Stimulated activated CD4-positive, alpha-beta T cell treated with anti-CD3 and anti-CD28 coated beads, Interleukin-2, amount 100 ng/mL, for 24 hours (primary cell): Measurements from ENCODE around the gene GABRA4.

Source experiments
- DNase-seq, 2 donors: peaks; one replicate each; pipeline ENCODE4 v3.0.0-alpha.2; 2020

The GABRA4 gene

DNA sequence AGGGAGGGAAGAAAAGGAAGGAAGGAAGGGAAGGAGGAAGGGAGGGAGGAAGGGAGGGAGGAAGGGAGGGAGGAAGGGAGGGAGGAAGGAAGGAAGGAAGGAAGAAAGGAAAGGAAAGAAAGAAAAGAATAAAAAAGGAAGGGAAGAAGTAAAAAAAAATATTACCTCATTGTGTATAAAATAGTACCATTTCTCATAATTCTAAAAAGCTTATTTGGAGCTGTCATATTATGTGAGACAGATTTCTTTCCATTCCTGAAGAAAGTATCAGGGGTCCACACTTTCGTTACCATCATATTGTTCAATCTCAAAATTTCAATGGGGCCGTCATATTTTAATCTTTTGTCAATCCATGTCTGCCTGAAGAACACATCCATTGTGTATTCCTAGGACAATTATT, 16.1 kb downstream of the GABRA4 start:
- no peak for DNase-seq

- DNase-seq: no peak
Measured at GRCh38 chr4:46975812-46976553, 17.4 kb downstream of the GABRA4 start.

- no peak for DNase-seq
Measured at GRCh38 chr4:46974891-46975543, 18.4 kb downstream of the GABRA4 start.

DNA sequence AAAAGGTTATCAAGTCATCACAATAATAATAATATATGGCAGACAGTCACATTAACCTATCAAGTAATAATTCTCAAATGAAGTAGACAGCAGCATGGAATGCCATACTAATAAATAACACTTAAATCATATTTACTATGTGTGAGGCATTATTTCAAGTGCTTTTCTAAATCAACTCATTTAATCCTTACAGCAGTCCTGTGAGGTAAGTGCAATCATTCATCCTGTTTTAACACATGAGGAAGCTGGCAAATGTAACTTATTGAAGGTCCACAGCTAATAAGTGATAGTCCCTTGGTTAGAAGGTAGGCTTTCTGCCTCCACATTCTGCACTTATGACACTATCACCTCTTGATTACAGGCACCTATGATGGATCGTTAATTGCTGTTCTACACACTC, 24.5 kb downstream of the GABRA4 start:
- no peak for DNase-seq

- no peak for DNase-seq
Measured at GRCh38 chr4:46967631-46968030, 25.8 kb downstream of the GABRA4 start.

DNA sequence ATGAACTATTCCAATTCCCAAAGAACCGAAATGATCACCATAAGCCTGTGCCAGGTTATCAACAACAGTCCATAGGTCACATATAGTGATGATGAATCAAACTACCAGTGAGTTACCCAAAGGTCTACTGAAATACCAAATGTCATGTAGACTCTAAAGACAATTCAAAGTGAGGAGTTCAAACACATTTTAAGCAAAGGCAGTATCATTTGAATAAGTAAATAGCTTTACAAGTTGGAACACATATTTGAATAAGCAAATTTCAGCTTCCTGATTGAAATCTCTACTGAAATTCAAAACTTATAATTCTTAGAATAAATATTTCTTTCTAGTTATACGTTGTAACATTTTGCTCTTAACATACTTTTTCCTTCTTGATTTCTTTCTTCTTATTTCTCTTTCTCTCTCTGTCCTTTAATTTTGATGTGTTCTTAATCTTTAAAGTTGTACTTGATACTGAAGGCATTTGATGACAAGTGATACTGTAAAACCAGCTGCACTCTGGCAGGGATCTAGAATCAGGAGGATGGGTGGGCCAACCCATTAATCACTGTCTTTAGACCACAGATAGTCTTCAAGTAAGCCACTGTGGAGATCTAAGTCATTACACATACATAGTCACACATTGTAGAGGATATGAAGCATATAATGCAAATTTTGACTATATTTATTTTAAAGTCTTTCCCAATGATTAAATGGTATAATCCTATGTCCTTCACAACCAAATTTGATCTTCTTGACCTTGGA, 34.5 kb downstream of the GABRA4 start:
- no peak for DNase-seq

GRCh38 chr4:46956451-46956850, 36.9 kb downstream of the GABRA4 start:
- no peak for DNase-seq

DNA sequence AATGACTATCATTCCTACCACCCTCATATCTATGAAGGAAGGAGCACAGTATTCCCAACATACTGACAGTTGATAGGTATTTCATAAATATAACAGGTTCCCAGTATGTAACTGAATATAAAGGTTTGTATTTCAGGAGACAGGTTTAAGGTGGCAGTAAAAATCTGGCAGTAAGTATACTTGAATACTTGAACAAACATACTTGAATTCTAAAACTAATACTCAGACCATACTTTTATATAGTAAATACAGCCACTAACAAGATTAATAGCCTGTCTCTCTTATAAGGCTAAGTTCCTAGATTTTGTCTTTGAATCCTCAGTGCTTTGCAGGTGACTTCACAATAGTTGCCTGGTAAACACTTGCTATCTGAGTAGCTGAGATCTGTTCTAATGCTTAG, 37.8 kb downstream of the GABRA4 start:
- DNase-seq: no peak

GRCh38 chr4:46954643-46955042, 38.7 kb downstream of the GABRA4 start:
- no peak for DNase-seq

DNA sequence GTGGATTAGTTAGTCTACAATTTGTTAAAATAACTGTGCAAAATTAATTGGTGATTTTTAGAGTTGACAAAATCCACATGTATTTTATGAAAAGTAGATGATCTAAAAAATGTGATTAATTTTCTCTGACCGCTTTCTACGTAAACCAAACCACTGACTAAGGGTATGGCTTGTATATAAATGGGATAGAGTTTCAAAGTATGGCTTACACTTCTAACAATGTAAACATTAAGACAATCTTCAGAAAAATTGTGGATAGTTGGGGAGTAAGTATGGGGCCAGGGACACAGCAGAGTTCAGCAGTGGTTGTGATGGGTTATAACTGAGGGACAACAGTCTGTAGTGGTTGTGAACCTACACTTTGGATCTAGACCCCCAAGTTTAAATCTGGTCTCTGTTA, 39.8 kb downstream of the GABRA4 start:
- no peak for DNase-seq

- DNase-seq: no peak
Measured at GRCh38 chr4:46952451-46952850, 40.9 kb downstream of the GABRA4 start.

GRCh38 chr4:46950826-46951225, 42.6 kb downstream of the GABRA4 start:
- no peak for DNase-seq

DNA sequence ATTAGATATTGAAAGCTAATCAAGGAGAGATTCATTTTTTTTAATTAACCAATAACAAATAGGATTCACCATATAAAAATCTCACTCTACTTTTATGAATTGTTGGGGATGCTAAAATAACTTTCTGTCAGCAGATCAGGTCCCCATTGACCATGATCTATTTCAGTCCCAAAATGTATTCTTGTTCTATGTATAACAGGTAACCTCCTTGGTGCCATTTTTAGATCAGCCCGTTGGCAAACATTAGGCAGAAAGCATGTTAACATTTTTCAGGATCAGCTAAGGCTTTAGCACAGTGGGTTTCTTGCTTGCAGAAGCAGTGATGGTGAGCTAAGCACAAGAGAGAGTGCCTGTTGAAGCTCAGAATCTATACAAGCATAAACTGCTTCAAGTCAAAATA, 43.6 kb downstream of the GABRA4 start:
- no peak for DNase-seq

DNA sequence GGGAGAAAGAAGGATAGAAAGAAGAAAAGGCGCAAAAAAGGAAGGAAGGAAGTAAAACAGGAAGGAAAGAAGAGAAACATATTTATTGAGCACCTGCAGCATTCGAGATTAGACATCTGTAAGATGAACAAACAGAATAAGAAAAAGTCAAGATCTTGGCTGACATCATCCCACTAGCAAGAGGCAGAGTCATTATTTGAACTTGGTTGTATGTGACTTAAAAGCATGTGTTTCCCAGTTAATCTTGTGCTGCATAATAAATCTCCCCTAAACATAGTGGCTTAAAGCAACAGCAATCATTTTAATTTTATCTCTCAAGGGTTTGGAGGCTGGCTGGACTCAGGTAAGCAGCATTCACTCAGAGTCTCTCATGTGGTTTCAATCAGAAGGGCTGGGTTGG, 45.8 kb downstream of the GABRA4 start:
- no peak for DNase-seq

- no peak for DNase-seq
Measured at GRCh38 chr4:46946919-46947536, 46.4 kb downstream of the GABRA4 start.

DNA sequence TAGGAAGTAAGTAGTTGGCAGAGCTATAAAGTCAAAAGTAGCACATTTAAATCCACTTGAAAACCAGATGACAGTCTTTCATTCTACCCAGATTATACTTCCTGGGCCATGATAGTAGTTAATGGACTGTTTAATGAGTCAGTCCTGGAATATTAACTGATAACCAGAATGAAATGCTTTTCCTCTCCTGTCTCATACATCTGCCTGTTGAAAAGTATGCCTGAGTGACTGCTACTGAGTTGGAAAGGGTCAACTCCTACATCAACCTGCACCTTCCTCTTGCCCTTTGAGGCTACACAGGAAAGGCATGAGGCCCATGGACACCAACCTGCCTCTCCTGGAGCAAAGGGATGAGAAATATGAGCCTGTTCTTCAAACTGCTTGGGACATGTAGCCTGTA, 48.3 kb downstream of the GABRA4 start:
- no peak for DNase-seq

DNA sequence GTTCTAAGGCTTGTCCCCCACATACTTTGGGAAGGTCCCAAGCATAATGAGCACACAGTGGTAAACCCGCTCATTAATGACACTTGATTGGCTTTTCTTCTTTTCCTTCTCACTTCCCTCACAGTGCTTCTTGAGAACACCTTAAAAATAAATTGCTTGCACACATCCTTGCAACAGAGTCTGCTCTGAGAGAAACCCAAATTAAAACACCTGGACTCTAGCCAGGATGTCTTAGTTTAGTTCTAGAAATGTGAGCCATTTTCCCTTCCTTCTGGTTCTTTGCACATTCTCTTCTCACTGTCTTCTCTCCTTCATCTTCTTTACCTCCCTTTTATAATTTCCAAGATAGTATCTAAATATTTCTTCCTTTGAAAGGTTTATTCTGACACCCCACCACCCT, 49.0 kb downstream of the GABRA4 start:
- no peak for DNase-seq

DNA sequence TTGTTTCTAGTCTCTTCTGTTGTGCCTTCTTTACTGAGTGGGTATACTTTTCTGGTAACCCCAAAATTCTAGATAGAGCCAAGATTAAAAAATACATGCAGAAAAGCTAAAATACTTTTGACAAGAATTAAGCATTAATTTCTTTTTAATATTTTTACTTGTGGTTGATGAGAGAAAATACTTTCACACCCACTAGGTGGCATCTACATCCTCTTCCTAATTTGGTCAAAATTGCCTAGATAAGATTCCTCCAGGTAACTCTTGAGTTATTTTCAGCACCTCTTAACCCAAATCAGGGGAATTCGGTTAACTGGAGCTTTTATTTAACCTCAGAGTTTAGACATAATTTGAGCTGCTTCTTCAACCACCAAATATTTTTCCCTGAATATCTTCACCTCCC, 55.9 kb downstream of the GABRA4 start:
- DNase-seq: no peak

DNA sequence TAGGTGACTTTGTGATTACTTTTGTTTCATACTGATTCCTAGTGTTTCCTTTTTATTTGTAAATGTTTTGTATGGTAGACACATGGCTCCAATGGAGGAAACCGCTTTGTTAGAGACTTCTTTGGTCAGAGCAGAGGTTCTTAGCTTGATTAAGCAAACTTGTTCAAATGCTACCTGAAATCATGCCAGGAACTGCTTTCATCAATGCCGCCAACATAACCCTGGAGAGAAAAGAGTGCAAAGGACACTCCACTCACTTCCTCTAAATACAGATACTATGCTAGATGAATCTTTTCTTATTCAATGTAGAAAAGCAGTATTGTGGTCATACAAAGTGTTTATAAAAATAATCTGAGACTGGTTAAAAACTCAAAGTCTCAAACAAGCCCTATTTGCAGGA, 58.7 kb downstream of the GABRA4 start:
- no peak for DNase-seq

GRCh38 chr4:46933686-46934085, 59.7 kb downstream of the GABRA4 start:
- DNase-seq: no peak

DNA sequence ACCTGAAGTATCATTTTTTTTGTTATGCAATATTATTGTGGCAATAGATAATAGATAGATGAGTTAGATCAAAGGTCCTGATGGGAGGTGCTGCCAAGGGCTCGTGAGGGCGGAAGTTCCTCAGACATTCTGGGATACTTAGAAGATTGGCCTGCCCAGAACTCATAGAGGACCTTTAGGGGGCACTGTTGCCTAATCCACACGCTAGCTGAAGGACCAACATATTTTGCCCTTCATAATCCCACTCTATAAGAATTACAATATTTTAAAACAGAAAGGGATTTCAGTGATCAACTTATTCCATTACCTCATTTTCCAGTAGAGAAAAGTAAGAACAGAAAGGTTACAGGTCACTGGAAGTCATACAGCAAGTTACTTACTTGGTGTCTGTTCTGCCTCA, 61.4 kb downstream of the GABRA4 start:
- peak in 1 of 2 donors; percentile 4 for DNase-seq

DNA sequence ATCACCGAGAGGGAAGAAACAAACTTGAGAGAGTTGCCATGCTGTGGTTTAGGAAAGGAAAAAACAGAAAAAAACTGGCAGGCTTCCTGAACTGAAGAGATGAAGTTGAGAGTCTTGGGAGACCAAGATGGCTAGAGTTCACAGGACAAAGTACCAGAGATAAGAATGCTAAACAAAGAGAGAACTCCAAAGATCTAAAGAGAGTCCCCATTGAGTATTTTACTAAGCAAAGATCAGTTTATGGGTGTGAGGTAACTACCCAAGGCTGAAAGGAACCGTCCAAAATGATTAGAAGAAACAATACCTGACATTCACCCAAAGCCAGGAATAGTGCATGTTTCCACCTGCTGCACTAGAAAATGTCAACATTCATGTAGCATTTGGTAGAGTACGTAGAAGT, 62.5 kb downstream of the GABRA4 start:
- no peak for DNase-seq

GRCh38 chr4:46927201-46927600, 66.2 kb downstream of the GABRA4 start:
- no peak for DNase-seq
